GM23248 (cell line): Measurements from ENCODE around the gene PCDHA8.

Source experiments
- EZH2 ChIP-seq: fragments of 200-600 bp; sonication (generic); IDR thresholded peaks from 2 replicates; pipeline ENCODE4 v1.6.1; 2018; ENCODE audit warnings: antibody characterized with exemption, mild to moderate bottlenecking; ENCODE audit not compliant: insufficient read depth, poor library complexity, severe bottlenecking
- EZH2phosphoT487 ChIP-seq: fragments of 200-600 bp; sonication (generic); IDR thresholded peaks from 2 replicates; pipeline ENCODE4 v1.6.1; 2018; ENCODE audit warnings: antibody characterized with exemption, moderate library complexity, mild to moderate bottlenecking, low read depth; ENCODE audit not compliant: insufficient read depth

DNA sequence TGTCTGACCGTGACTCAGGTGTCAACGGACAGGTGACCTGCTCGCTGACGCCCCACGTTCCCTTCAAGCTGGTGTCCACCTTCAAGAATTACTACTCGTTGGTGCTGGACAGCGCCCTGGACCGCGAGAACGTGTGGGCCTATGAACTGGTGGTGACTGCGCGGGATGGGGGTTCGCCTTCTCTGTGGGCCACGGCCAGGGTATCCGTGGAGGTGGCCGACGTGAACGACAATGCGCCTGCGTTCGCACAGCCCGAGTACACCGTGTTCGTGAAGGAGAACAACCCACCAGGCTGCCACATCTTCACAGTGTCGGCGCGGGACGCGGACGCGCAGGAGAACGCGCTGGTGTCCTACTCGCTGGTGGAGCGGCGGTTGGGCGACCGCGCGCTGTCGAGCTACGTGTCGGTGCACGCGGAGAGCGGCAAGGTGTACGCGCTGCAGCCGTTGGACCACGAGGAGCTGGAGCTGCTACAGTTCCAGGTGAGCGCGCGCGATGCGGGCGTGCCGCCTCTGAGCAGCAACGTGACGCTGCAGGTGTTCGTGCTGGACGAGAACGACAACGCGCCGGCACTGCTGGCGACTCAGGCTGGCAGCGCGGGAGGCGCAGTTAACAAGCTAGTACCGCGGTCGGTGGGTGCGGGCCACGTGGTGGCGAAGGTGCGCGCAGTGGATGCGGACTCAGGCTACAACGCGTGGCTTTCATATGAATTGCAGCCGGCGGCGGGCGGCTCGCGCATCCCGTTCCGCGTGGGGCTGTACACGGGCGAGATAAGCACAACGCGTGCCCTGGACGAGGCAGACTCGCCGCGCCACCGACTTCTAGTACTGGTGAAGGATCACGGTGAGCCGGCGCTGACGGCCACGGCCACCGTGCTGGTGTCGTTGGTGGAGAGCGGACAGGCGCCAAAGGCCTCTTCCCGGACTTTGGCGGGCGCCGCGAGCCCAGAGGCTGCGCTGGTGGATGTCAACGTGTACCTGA lies 29.5 kb downstream of the PCDHA8 start:
- TF ChIP-seq EZH2phosphoT487: no peak
- TF ChIP-seq EZH2: no peak
